Measurements from ENCODE around the gene PDK3. TPM values are rescaled to one million over a fixed set of nuclear protein-coding genes. Genes with fewer than 3 reads are reported as not detected.
A peak's percentile ranks its signal among the peaks of the same experiment; 100 is the strongest.

The PDK3 gene
- total RNA-seq, result 10 to 100 TPM; 31.7 to 32.3 TPM

DNA sequence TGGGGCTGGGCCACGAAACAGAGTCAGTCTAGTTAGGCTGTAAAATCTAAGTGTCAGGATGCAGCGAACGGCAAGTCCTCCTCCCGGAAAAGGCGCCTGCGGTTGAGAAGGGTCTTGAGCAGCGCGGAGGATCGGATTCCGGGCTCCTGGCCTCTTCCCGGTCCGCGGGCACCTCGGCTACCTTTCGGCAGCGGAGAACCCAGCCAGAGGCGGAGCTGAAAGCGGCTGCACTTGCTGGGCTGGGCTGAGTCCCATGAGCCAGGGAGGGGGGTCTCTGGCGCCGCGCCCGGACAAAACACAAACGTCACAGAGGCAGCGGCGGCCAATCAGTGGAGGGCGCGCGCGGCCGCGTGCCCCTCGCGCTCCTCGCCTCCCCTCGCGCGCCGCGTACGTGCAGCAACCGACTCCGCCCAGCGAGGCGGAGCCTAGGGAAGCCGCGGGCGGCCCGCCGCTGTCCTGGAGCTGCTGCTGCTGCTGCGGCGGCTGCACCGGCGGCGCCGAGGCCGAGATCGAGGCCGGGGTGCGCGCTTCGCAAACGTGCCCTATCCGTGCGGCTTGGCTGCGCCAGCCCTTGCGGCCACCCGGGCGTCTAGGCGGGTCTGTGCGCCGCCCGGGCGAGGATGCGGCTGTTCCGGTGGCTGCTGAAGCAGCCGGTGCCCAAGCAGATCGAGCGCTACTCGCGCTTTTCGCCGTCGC is at the start of gene PDK3:
Gene PDK3 (plus strand): TSS at position 451 of the 696 bp plus-strand sequence. CDS start 170 bp downstream, at position 621.
- CTCF ChIA-PET, result interaction anchor here (0.5 to 1.0 kb wide), 2 partner anchors 17 to 84 kb away, joined by 3 read pairs; no protein-coding TSS in a partner anchor
- intact Hi-C loops (cut with micrococcal nuclease), result loop anchor here (1.0 to 5.0 kb wide), 3 partner anchors 15 to 558 kb away; partner anchors contain the start of genes APOO and CXorf58
- Mint-ChIP-seq H3K9me3 (no peaks in the 10 kb centered on the region), H3K27me3 (ENCODE audit: low read depth) (no peaks in the 10 kb centered on the region), H3K27ac (peak within 1 kb of the TSS; percentile 82), H3K4me3 (peak within 1 kb of the TSS; percentile 81), H3K4me1 (ENCODE audit: low read depth) (peaks cover 30% of the 10 kb centered on the region), H3K36me3 (ENCODE audit: low read depth) (no peaks in the 10 kb centered on the region)
- peak; percentile 85 for DNase-seq

DNA sequence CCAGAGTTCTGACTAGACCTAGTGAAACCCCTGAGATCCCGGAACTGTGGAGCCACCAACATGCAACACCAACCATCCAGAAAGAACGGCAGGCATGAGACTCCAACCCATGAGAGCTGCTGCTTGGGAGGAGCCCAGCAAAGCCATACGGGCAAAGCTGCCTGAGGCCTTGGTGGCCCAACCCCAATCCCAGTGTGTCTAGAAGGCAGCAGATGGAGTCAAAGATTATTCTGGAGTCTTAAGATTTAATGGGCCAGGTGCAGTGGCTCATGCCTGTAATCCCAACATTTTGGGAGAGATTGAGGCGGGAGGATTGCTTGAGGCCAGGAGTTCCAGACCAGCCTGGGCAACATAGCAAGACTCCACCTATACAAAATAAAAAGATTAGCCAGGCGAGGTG is 49.2 kb upstream of the PDK3 start:
- Mint-ChIP-seq H3K4me3 (no peak overlapping the region), H3K27ac (no peak overlapping the region), H3K4me1 (ENCODE audit: low read depth) (no peaks in the 10 kb centered on the region), H3K27me3 (ENCODE audit: low read depth) (no peaks in the 10 kb centered on the region), H3K36me3 (ENCODE audit: low read depth) (no peaks in the 10 kb centered on the region), H3K9me3 (no peaks in the 10 kb centered on the region)
- DNase-seq, result no peak
- CTCF ChIA-PET, result interaction anchor here (1.3 kb wide), 1 partner anchor 44 kb away, joined by 4 read pairs; no protein-coding TSS in a partner anchor
- intact Hi-C loops (cut with micrococcal nuclease), result no loop called here

DNA sequence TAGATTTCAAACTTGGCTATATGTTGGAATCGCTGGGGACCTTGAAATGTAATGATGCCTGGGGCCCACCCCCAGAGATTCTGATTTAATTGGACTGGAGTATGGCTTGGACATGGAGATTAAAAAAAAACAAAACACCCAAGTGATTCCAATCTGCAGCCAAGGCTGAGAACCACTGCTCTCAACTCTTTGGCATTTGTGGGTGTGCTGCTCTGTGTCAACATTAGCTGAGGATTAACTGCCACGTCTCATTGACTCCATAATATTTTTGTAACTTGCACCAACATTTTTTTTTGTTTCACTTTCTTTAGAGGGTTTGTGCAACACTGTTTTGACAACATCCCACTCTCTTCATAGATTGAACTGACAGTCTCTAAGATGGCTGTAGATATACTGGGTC is 41.1 kb upstream of the PDK3 start:
- intact Hi-C loops (cut with micrococcal nuclease), result no loop called here
- H3K36me3 Mint-ChIP-seq (ENCODE audit: low read depth), result no peaks in the 10 kb centered on the region
- CTCF ChIA-PET, result interaction anchor here (0.6 kb wide), 1 partner anchor 30 kb away, joined by 3 read pairs; no protein-coding TSS in a partner anchor
- no peaks in the 10 kb centered on the region for H3K9me3 Mint-ChIP-seq
- H3K27me3 Mint-ChIP-seq (ENCODE audit: low read depth), result no peaks in the 10 kb centered on the region
- DNase-seq, result no peak
- H3K4me3 Mint-ChIP-seq, result no peak overlapping the region
- H3K4me1 Mint-ChIP-seq (ENCODE audit: low read depth), result peaks cover 6% of the 10 kb centered on the region
- H3K27ac Mint-ChIP-seq, result no peak overlapping the region

DNA sequence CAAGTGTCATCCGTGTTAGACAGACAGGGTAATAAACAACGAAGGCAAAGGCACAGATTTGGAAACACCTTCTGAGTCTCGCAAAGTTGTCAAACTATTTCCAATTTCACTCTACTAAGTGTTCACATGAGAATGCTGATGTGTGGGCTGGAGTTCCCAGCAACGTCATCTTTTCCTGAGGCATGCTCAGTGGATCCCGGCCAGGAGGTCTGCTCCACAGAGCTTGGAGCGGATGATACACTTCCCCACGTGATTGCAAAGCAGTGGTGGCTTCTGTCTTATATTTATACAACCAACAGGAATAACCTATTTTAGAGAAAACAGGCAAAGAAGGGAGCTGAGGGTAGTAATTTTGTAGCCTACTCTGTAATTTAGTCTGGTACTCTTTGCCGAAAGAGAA is 40.1 kb upstream of the PDK3 start:
- Mint-ChIP-seq H3K27me3 (ENCODE audit: low read depth) (no peaks in the 10 kb centered on the region), H3K4me3 (no peak overlapping the region), H3K27ac (no peak overlapping the region), H3K36me3 (ENCODE audit: low read depth) (no peaks in the 10 kb centered on the region), H3K4me1 (ENCODE audit: low read depth) (peaks cover 6% of the 10 kb centered on the region), H3K9me3 (no peaks in the 10 kb centered on the region)
- DNase-seq, result no peak
- intact Hi-C loops (cut with micrococcal nuclease), result no loop called here
- CTCF ChIA-PET, result no interaction called here

DNA sequence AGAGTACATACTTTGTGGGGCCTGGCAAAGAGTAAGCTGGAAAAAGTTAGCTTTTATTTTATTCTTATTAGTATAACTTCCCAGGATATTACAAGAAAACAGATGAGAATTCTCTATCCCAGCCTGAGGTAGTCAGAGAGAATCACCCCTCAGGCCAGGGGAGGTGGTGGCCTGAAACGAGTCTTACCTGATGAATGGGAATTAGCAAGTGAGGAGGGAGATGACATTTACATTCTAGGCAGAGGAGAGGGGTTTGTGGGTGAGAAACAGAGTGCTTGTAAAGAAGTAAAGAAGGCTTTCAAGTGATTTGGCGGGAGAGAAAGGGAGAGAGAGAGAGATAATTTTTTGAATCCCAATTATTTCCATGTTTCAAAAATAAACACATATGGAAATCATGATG is 39.3 kb upstream of the PDK3 start:
- H3K27ac Mint-ChIP-seq, result no peak overlapping the region
- CTCF ChIA-PET, result no interaction called here
- no peaks in the 10 kb centered on the region for H3K9me3 Mint-ChIP-seq
- no peak overlapping the region for H3K4me3 Mint-ChIP-seq
- intact Hi-C loops (cut with micrococcal nuclease), result no loop called here
- no peaks in the 10 kb centered on the region for H3K36me3 Mint-ChIP-seq (ENCODE audit: low read depth)
- no peak for DNase-seq
- H3K4me1 Mint-ChIP-seq (ENCODE audit: low read depth), result peaks cover 6% of the 10 kb centered on the region
- H3K27me3 Mint-ChIP-seq (ENCODE audit: low read depth), result no peaks in the 10 kb centered on the region

DNA sequence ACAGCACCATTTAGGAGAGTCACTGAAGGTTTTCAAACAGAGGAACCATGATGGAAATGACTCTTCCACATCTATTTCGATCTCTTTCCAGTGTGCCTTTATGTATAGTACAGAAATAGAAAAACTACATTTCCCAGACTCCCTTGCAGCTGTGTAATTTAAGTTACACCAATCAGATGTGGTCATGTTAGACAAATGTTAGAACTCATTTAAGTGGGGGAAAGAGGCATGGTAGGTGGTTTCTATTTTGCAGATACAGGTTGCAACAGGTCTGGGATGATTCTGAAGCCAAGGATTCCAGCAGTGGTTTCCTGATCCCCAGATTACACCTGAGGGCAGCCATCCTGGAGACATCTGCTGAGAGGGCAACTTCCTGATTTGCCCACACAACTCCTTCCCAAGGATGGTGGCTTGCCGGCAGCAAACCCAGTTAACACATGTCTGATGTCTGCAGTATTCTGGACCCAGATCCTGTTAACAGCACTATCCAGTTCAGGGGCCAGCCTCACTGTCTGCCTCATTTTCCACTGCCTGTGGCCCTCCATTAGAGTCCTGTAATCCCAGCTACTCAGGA is 38.7 kb upstream of the PDK3 start:
- CTCF ChIA-PET, result no interaction called here
- no peaks in the 10 kb centered on the region for H3K9me3 Mint-ChIP-seq

DNA sequence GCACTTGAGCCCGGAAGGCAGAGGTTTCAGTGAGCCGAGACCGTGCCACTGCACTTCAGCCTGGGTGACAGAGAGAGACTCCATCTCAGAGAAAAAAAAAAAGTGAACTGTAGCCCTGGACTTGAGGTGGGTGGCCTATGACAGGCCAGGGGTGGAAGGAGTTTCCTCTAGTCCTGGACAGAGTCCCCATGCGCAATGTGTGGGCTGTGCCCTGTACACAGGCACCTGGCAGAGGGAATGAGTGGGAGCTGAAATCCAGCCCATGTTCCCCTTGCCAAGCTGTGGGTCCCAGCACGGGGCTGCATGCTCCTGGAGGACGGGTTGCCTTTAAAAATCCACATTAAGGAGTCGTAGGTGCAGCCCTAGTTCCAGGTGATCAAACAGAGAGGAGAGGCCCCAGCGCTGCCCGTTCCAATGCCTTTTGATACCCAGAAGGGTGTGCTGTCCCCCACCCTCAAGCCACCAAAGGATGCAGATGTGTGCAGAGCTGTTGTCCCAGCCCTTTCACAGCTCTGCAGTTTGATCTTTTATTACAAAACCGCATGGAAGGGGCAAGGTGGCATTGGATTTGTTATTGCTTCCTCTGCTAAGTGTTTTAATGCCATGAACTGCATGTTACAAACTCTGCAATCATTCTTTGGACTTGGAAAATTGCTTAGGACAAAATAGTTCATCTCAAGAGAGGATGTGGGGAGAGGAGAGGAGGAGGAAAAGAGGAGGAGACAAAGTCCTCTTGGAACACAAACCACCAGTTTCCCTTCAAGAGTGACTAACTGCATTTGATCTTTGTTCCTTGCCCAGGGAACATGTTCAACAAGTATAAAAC is 38.0 kb upstream of the PDK3 start:
- CTCF ChIA-PET, result no interaction called here
- DNase-seq, result peak; percentile 4
- Mint-ChIP-seq H3K27ac (no peak overlapping the region), H3K9me3 (no peaks in the 10 kb centered on the region), H3K27me3 (ENCODE audit: low read depth) (no peaks in the 10 kb centered on the region), H3K36me3 (ENCODE audit: low read depth) (no peaks in the 10 kb centered on the region), H3K4me1 (ENCODE audit: low read depth) (peaks cover 6% of the 10 kb centered on the region), H3K4me3 (no peak overlapping the region)
- intact Hi-C loops (cut with micrococcal nuclease), result no loop called here

More for the DNA sequence above, 38.7 kb upstream of the PDK3 start:
- peaks cover 6% of the 10 kb centered on the region for H3K4me1 Mint-ChIP-seq (ENCODE audit: low read depth)
- H3K27me3 Mint-ChIP-seq (ENCODE audit: low read depth), result no peaks in the 10 kb centered on the region
- H3K36me3 Mint-ChIP-seq (ENCODE audit: low read depth), result no peaks in the 10 kb centered on the region
- no peak for DNase-seq
- intact Hi-C loops (cut with micrococcal nuclease), result no loop called here
- no peak overlapping the region for H3K27ac Mint-ChIP-seq
- H3K4me3 Mint-ChIP-seq, result no peak overlapping the region

DNA sequence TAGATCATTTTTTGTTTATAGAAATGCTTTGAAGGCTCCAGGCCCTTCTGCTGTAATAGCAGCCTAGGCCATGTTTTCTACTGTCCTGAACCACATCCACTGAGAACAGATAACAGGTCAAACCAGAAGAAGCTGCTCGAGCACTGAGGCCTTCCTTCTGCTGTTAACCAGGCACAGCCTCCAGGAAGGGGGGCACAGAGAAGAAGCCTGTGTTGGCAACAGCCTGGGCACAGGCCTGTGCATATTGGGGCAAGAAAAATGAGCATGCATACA is 37.4 kb upstream of the PDK3 start:
- no peaks in the 10 kb centered on the region for H3K27me3 Mint-ChIP-seq (ENCODE audit: low read depth)
- CTCF ChIA-PET, result no interaction called here
- peaks cover 6% of the 10 kb centered on the region for H3K4me1 Mint-ChIP-seq (ENCODE audit: low read depth)
- intact Hi-C loops (cut with micrococcal nuclease), result no loop called here
- no peaks in the 10 kb centered on the region for H3K36me3 Mint-ChIP-seq (ENCODE audit: low read depth)
- no peaks in the 10 kb centered on the region for H3K9me3 Mint-ChIP-seq
- no peak for DNase-seq
- no peak overlapping the region for H3K4me3 Mint-ChIP-seq
- H3K27ac Mint-ChIP-seq, result no peak overlapping the region

DNA sequence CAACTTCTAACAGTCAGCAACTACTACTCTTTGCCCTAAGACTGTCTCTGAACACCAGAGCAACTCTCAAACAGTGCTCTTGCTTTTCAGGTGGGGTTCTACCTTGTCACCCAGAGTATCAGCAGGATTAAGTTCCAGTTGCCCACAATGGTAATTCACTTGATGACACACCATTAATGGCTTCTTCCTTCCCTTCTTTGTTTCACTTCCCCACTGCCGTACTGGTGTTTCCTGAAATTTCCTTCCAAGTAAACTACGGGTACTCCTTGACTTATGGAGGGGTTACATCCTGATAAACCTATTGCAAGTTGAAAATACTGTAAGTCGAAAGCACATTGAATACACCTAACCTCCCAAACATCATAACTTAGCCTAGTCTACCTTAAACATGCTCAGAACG is 36.6 kb upstream of the PDK3 start:
- no peaks in the 10 kb centered on the region for H3K27me3 Mint-ChIP-seq (ENCODE audit: low read depth)
- H3K4me3 Mint-ChIP-seq, result no peak overlapping the region
- DNase-seq, result no peak
- no peak overlapping the region for H3K27ac Mint-ChIP-seq
- H3K4me1 Mint-ChIP-seq (ENCODE audit: low read depth), result peaks cover 6% of the 10 kb centered on the region
- CTCF ChIA-PET, result no interaction called here
- intact Hi-C loops (cut with micrococcal nuclease), result no loop called here
- H3K36me3 Mint-ChIP-seq (ENCODE audit: low read depth), result no peaks in the 10 kb centered on the region
- no peaks in the 10 kb centered on the region for H3K9me3 Mint-ChIP-seq

DNA sequence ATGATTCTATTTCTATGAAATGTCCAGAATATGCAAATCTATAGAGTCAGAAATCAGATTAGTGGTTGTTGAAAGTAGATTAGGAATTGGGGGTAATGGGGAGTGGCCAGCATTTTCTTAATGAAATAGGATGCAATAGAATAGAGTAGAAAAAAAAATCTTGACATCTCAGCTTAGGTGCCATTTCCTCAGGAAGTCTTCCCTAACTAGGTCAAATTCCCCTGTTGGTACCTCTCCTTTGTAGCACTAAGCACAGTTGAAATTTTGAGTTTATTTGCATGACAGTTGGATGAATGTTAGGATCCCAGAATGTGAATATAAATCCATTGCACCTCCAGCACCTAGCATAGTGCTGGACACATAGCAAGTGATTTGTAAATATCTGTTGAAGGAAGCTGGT is 30.0 kb upstream of the PDK3 start:
- intact Hi-C loops (cut with micrococcal nuclease), result no loop called here
- CTCF ChIA-PET, result no interaction called here
- no peak for DNase-seq
- Mint-ChIP-seq H3K4me1 (ENCODE audit: low read depth) (peaks cover 5% of the 10 kb centered on the region), H3K36me3 (ENCODE audit: low read depth) (no peaks in the 10 kb centered on the region), H3K9me3 (no peaks in the 10 kb centered on the region), H3K27me3 (ENCODE audit: low read depth) (no peaks in the 10 kb centered on the region), H3K4me3 (no peak overlapping the region), H3K27ac (no peak overlapping the region)

DNA sequence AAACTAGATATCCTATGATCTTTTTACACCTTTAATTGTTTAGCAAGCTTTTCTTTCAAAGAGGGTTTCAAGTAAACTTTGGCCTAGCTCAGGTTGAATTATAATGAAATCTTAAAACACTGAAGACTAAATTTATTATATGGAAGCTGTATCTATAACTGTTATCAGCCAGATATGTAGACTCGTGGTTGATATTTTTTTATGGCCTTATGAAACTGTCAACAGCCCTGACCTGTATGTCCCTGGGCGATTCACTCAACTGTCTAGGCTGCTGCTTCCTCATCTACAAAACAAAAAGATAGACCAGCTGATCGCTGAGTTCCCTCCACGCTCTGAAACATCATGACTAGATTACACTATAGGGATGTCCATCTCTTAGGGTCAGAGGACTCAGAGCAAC is 21.2 kb upstream of the PDK3 start:
- no peak overlapping the region for H3K4me3 Mint-ChIP-seq
- no peak for DNase-seq
- H3K27me3 Mint-ChIP-seq (ENCODE audit: low read depth), result no peaks in the 10 kb centered on the region
- H3K36me3 Mint-ChIP-seq (ENCODE audit: low read depth), result no peaks in the 10 kb centered on the region
- H3K27ac Mint-ChIP-seq, result no peak overlapping the region
- intact Hi-C loops (cut with micrococcal nuclease), result no loop called here
- no peaks in the 10 kb centered on the region for H3K4me1 Mint-ChIP-seq (ENCODE audit: low read depth)
- H3K9me3 Mint-ChIP-seq, result peaks cover 1% of the 10 kb centered on the region
- CTCF ChIA-PET, result no interaction called here

DNA sequence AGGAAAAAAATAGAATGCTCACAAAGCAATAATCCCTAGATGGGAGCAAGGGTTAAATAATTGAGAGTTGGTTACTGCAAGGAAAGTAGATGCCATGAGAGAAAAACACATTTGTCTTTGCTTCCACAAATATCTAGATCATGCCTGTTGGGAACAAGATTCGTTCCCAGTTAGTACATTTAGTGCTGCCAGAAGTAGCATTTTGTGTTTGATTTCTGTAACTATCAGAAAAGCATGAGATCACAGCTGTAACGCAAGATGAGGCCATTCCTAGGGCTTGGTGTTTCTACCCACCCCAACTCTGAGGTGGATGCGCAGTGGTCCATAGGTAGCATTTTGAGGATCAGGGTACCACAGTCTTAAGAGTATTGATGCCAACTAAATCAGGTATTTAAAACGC is 20.4 kb upstream of the PDK3 start:
- no peak for DNase-seq
- Mint-ChIP-seq H3K27ac (no peak overlapping the region), H3K36me3 (ENCODE audit: low read depth) (no peaks in the 10 kb centered on the region), H3K4me3 (no peak overlapping the region), H3K27me3 (ENCODE audit: low read depth) (no peaks in the 10 kb centered on the region), H3K4me1 (ENCODE audit: low read depth) (no peaks in the 10 kb centered on the region), H3K9me3 (peaks cover 1% of the 10 kb centered on the region)
- intact Hi-C loops (cut with micrococcal nuclease), result no loop called here
- CTCF ChIA-PET, result no interaction called here

All from activated naive CD4-positive, alpha-beta T cell treated with anti-CD3 and anti-CD28 coated beads for 36 hours (primary cell).